Hematopoietic multipotent progenitor cell treated with erythropoietin and hydrocortisone succinate and interleukin-3 and kit ligand, for 15 days (in vitro differentiated cells): ENCODE measurements around the gene ATXN1.
"Not testable (repeated sequence)": the region's sequence is repeated elsewhere in the genome, so short reads cannot be mapped to it uniquely, and the experiment has no call there.

Source experiments
- DNase-seq: peaks from one replicate; pipeline ENCODE4 v3.0.0-alpha.2; 2015; ENCODE audit warnings: low spot score

ATXN1 gene

GRCh38 chr6:16644540-16645250 is 116.6 kb downstream of the ATXN1 start:
- DNase-seq, result no peak

DNA sequence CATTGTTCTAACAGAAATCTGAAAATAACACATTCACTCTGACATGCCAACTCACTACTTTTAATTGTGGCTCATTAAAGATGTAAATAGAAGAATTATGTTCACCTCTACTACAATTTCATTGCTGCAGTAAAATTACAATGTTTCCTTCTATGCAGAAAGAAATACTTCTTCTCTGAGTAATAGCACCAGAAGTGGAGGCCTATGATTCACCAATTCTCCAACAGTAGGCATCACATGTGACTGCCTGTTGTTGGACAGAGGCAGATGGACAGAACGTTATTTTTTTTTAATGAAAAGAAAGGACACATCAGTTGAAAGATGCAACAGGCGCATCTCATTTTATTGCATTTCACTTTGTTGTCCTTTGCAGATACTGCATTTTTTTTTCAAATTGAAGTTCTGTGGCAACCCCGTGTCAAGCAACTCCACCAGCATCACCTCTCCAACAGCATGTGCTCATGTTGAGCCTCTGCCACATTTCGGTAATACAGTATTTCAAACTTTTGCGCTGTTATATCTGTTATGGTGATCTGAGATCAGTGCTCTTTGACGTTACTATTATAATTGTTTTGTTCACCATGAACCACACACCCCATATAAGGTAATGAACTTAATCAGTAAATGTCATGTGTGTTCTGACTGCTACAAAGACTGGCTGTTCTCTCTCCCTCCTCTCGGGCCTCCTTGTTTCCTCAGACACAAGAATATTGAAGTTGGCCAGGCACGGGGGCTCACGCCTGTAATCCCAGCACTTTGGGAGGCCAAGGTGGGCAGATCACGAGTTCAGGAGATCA is 121.4 kb downstream of the ATXN1 start:
- no peak for DNase-seq

DNA sequence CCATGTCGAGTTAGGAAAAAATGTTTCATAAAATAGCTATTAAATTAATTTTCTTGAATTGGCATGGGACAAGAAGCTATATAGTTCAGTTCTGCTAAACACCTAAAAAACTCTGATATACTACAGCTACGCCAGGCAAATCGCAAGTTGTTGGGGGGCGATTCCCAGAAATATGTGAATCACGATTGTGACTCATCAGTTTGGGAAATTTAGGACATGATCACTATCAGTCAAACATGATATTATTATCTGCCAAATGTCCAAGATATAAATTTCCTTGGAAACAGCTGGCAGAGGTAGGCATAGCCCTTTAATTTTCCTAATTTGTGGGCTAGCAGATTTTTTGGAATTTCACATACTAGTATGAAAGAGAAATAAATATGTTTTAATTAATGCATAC is 123.6 kb downstream of the ATXN1 start:
- no peak for DNase-seq

- DNase-seq, result no peak
Measured at GRCh38 chr6:16635810-16636602, 125.3 kb downstream of the ATXN1 start.

- no peak for DNase-seq
Measured at GRCh38 chr6:16635291-16635809, 125.9 kb downstream of the ATXN1 start.

- no peak for DNase-seq
Measured at GRCh38 chr6:16634855-16635254, 126.4 kb downstream of the ATXN1 start.

GRCh38 chr6:16633961-16634360 is 127.3 kb downstream of the ATXN1 start:
- DNase-seq, result no peak

DNA sequence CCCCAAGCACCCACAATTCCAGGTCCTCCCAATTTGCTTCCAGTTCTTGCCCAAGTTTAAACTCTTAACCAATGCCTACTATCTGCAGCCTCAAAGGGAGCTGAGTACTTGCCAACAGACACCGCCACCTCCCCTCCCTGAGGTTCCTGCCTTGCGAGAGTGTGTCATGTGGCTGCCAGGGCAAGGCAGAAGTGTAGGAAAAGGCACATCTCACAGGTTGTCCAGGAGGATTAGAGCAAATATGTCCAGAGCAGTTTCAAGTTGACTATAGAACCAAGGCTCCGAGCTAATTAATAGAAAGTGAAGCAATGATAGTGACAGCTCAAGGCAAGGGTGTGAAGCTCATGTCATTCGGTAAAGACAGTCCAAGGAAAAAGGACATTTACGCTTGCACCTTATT is 127.8 kb downstream of the ATXN1 start:
- DNase-seq, result no peak

GRCh38 chr6:16632101-16632500 is 129.2 kb downstream of the ATXN1 start:
- no peak for DNase-seq

DNA sequence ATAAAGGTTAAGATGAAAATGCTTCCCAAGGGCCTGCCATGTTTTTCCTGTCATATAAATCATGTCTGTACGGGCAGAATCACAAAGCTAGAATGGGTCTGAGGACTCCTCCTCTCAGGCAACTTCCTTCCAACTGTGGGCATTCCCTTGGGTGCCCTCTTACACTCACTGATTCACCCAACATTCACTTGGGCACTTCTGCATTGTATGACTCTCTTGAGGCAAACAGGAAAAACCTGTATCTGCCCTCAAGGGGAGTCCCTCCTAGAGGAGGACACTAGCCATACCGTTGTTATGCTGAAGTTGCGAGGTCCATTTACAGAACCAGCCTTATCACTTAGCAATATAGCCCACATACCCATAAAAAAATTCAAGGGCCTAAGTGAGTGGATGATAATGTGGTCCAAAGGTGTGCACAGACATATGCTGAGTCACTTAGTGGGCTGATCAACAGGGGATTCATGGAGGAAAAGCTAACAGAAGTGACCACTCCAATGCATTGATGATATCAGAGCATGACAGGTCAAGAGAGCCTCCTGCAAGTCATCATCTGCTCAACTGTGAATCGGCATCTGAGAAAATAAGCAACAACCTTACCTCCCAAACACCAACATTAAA is 131.1 kb downstream of the ATXN1 start:
- DNase-seq, result no peak

- DNase-seq, result not testable (repeated sequence)
Measured at GRCh38 chr6:16628580-16628979, 132.7 kb downstream of the ATXN1 start.

- no peak for DNase-seq
Measured at GRCh38 chr6:16626650-16627049, 134.6 kb downstream of the ATXN1 start.

DNA sequence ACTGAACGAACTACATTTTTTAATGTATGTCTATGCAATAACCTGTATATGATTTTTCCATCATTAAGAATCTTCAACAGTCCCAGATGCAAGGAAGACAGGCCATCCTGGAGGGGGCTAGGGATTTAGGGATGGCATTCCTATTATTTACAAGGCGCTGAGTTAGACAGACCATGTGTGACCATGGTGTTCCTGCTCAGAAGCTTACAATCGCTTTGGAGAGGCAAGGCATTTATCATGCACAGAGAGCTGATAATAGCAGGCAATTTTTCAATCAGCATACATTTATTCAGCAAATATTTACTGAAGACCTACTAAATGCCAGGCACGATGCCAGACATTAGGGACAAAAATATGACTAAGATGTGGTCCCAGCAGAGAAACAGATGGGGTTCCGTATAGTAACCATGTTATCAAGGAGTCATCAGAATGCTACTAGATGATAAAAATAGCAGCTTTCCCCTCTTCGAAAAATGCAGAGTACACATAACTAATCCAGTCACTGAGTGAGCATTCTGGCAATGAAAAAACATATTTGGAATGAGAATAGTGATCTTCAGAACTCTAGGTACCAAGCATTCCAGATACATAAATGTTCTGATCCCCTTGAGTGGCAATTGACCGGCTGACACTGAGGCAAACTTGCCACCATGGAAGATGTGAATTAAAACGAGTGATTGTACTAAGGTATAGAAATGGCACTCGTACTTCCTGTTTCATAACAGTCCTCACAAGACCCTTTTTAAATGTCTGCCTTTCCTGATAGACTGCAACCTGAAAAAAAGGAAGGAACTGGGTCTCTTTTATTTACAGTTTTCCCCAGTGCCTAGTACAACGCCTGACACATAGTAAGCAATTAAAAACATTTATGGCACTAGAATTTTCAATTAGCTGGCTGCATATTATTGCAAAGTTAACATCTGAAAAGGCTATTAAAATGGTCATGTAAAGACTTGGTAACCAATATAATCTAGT is 135.7 kb downstream of the ATXN1 start:
- no peak for DNase-seq

DNA sequence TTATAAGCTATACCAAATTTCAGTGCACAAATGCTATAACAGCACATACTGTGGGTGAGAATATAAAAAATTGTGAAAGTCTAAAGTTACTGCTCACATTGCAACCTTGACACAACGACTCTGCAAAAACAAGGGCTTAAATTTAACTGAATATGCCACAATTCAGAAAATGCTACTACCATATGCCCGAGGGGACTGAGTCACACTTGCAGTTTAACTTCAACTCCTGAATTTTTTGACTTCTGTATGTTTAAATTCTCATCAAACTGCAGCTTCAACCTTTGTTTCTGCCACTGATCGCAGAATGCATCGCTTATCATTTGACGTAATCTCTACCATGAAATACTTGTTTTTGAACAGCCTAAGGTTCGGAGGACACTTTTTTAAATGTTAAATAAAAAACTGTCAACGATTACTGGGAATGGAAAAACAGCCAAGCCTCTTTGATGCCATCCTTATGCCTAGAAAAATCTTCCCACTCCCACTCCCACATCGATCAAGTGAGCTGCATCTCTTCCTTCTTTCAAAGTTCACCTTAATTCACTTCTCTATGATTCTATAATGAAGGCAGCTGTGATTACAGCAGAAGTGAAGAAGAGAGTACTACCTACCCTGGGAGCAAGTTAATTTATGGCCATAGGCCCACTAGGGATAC is 136.5 kb downstream of the ATXN1 start:
- no peak for DNase-seq

DNA sequence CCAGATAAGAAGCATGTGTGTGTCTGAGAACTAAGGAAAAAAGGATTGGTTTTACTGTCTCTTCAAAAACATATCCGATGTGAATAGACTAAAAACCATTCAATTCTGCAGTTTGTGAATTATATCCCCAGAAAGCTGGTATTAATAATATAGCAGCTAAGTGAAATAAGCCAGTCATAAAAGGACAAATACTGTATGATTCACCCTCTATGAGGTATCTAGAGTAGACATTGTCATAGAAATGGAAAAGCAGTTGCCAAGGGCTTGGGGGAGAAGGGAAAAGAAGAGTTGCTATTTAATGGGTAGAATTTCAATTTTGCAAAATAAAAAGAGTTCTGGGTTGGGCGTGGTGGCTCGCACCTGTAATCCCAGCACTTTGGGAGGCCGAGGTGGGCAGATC is 137.5 kb downstream of the ATXN1 start:
- DNase-seq, result no peak

DNA sequence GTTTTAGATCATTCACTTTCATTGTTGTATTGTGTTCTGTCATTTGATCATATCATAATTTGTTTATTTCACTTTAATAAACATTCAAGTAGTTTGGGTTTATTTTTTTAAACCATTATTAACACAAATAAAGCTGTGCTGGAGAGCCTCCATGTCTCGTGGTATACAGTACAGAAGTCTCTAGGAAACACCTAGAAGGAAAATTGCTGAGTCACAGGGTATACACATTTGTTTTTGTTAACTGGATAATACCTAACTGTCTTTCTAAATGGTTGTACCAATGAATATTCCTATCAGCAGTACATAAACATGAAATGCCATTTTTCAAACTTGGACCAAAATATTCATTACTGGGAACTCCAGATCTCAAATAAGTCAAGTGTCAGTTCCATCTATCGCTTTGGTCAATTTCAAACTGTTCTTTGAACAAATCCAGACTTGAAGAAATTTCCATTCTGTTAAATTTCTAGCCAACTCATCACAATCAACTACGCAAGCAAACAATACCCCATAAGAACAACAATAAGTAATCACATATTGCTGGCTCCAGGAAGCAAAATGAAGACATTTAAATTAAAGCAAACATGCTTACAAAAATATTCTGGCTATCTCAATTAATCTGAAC is 138.1 kb downstream of the ATXN1 start:
- no peak for DNase-seq

DNA sequence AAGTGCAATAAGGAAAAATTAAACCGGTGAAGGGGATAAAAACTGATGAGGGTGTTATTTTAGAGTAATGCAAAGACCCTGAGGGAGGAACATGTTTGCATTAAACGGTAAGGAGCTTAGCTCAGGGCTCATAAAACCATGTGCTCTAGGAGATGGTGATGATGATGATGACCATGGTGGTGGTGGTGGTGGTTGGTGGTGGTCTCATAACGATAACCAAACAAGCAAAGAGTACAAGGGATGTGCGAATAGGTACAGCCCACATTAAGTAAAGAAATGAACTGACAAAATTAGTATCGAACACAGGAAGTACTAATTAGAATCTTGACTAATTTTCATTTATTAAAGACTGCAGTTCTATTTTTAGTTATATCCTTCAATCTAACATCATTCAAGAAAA is 139.1 kb downstream of the ATXN1 start:
- no peak for DNase-seq

GRCh38 chr6:16621002-16621401 is 140.3 kb downstream of the ATXN1 start:
- no peak for DNase-seq

DNA sequence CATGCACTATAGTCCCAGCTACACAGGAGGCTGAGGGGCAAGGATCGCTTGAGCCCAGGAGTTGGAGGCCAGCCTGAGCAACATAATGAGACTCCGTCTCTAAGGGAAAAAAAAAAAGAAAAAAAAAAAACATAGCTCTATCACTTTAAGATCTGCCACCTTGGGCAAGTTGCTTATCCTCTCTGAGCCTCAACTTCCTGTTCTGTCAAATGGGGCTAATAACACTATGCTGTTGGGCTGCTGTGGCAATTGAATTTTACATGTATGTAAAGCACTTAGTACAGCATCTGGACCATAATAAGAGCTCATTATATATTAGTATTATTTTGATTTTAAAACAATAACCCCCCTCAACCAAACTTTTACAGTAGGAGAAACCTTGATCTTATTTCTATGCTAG is 141.5 kb downstream of the ATXN1 start:
- DNase-seq, result no peak

DNA sequence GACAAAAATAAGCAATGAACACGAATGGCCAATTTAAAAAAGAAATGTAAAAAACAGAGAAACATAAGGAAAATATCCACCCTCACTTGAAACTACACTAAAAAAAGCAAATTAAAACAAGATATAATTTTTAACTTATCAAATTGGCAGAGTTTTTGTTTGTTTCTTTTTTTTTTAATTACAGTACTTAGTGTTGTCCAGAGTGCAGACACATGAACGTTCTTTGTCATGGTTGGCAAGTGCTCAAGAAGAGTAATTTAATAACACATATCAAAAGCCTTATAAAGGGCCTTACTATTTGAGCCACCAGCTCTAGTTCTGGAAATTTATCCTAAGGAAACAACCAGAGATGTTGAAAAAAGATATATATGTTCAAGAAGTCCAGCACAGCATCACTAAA is 142.3 kb downstream of the ATXN1 start:
- no peak for DNase-seq
